Stimulated activated CD4-positive, alpha-beta T cell treated with anti-CD3 and anti-CD28 coated beads, Interleukin-4, amount 100 ng/mL, for 4 hours (primary cell): Measurements from ENCODE around the gene ATG7.
"Not testable (repeated sequence)": the region's sequence is repeated elsewhere in the genome, so short reads cannot be mapped to it uniquely, and the experiment has no call there.

Source experiments
- DNase-seq, 2 experiments: peaks; one replicate each; pipeline ENCODE4 v3.0.0-alpha.2; 2020

ATG7 gene

DNA sequence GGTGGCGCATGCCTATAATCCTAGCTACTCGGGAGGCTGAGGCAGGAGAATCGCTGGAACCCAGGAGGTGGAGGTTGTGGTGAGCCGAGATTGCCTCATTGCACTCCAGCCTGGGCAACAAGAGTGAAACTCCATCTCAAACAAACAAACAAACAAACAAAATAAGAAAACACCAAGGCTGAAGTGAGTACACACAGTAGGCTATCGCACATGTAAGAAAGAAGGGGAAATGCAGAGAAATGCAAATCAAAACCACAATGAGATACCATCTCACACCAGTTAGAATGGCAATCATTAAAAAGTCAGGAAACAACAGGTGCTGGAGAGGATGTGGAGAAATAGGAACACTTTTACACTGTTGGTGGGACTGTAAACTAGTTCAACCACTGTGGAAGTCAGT lies 322.8 kb downstream of the ATG7 start:
- DNase-seq: not testable (repeated sequence)

DNA sequence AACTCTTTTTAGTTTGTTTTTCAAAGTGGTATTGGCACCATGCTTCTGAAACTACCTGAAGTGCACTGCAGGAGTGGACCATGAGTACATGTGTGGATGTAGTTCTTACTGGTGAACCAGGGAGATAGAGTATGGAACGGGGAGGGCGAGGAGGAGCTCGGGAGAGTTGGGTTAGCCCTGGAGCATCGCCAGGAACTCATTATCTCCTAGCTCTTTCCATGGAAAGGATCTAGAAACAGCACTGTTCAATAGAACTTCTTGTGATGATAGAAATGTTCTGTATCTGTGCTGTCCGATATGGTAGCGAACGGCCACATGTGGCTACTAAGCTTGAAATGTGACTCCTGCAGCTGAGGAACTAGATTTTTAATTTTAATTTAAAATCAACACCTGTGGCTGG lies 324.2 kb downstream of the ATG7 start:
- no peak for DNase-seq

DNA sequence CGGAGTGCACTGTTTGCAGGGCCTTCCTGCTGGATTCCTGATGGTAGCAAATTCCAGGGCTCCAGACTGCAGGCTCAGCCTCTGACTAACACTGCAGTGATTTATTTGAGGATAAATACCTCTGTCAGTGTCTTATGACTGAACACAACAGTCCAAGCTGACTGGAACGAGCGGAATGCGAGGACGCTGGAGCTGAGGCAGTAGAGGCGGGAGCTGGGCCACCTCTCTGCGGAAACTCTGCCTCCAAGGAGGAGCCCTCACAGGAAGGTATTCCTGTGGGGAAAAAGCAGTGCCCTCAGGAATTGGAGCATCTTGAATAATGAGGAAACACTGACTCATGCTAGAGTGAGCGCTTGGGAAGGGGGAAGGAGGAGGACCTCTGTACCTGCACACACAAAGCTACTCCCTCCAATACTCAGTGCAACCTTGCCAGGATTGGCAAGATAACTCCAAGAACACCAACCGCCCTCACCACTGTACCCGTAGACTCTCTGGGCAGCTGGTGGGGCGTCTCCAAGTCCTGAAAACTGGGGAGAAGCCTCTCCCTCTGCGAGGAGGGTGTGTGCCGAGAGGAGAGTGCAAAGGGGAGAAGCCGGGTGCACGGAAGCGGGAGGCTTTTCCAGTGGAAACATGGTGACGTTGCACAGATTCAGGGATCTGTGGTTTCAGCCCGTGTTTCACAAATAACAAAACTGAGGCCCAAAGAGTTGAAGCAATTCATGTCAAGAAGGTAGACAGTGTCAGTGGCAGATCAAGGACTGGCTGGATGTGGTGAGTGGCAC lies 328.5 kb downstream of the ATG7 start:
- DNase-seq: no peak

DNA sequence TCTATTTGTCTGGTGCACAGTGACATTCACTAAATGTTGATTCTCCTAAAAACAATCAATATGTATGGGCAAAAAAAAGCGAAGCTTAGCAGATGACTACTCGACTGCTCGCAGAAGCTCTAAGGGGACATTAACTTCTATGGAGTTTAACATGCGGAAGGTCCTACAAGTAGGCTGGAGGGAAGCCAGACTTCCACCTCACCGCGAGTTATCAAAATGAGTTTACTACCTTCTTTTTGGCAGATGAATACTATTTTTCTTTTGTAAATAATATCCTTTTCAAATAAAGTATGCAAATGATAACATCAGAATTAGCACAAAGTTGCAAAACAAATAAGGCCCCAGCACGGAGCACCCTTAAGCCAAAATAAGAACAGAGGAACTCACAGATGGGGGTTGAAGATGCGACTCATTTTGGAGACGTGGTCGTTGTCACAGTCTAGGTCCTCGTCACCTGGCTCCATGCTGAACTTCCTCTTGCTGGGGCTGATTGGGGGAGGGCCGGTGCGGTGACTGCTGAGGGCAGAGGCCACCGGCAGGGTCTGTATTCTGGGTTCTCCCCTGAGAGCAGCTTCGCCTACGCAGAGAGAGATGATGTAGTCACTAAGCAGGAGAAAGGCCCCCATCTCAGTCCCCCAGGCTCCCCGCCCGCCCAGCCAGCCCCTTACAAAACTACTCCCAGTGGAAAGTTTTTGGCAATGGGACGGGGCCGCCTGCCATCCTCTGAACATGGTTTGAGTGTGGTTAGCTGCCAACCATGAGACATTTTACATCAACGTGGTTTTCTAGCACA lies 329.4 kb downstream of the ATG7 start:
- DNase-seq: no peak

DNA sequence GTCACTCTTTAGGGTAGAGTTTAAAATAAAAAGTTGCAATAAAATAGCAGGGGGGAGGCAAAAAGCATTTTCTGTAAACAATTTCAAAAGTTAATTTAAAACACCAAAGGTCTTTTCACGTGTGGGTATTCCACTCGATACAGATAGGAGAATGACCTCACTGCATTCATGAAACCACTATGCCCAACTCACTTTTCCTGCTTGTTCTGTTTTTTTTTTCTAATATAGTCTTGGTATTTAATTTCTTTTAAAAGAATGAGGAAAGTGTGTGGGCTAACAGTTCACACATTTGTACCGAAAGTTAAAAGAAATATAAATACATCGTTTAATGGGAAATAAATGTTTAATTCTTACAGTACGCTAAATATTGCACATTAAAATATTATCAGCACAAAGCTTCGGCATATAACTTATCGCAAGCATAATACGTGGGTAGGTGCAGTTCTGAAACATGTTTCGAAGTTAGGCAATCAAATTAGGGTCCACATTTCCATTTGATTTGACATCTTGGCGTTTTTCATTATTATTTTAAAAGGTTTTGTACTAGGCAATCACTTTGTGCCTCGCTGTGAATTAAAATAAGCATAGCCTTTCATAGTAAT lies 330.1 kb downstream of the ATG7 start:
- DNase-seq: no peak

DNA sequence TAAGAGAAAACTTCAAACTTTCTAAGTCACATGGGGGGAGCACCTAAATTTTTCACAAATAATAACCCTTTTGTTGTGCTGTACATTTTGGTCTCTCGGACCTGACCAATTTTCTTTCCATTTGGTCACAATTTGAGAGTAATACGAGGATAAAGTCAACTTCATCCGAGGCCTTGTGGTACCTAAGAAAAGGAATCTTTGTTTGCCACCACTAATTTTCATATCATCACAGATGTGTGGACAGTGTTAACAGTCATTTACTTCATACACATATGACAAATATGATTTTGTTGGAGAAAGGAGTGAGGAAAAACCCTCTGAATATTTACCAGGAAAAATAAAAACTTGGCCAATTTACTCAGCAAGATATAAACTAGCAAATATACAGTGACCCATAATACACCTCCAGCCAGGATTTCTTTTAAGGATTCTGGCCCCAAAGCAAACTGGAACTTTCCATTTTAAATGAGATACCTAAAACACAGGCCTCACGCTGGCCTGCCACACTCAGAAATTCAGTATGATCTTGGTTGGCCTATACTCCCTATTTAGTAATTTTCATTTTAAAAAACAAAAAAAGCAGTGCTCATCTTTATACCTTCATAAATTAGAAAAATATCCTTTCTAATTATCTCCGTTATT lies 330.8 kb downstream of the ATG7 start:
- DNase-seq: no peak

DNA sequence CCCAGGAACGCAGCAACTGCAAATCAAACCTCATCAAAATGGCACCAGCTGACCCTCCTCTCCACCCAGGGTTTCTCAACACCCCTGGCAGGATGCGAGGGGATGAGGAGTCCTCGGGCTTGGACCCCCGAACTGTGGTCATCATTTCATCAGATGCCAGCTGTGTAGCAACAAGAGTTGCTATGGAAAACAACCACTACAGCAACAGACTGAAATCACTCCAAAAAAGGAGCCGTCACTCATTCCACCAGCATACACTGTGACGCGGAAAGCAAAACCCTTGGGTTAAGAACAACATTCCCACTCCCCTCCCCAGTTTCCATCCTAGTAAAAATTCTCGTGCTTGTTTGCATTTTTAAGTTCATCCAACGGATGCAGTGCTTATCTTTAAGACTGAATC lies 331.4 kb downstream of the ATG7 start:
- no peak for DNase-seq

DNA sequence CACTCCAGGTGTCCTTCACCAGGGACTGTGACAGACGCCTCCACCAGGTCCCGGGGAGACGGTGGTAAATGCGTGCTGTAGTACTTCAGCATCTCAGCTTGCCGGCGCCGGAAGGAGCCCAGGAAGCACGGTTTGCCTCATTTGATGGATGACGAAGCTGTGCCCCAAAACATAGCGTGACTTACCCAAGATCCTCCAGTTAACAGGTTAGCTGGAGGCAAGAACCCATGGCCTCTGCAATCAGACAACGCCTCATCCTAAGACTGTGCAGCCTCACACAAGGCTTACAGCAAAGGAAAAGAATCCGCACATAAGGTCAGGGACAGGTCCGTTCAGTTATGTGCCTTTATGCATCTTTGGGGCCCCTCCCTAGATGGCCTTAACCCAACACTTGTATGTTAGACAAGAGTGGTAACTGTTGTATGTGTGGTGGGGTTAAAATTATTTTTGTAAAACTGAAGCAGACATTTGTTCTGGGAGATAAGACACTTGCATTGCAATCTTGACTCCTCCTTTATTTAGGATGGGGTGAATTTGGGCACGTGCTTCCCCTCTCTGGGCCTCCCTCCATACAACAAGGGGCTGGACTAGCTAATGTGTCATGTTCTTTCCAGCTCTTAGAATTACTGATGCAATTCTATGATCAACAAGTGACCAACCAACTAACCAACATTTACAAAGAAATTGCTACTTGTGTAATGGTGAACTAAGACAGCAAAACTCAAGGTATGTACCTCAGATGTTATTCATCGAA lies 332.1 kb downstream of the ATG7 start:
- DNase-seq: no peak

DNA sequence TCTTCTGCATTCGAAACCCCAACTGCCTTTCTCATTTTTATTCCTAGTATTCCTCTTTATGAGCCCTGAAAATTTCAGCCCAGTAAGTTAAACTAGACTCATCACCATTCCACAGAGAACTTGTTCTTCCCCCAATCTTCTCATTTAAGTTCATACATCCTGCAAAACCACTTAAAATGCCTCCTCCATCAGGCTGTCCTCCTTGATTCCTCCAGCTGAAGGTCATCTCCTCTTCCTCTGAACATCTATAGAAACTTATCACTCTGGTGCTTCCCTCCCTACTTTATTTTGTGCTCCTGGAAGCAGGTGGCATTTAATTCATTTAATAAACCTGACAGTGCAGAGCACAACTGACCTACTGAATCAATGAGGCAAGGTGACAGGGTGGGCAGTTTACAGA lies 333.2 kb downstream of the ATG7 start:
- DNase-seq: no peak

DNA sequence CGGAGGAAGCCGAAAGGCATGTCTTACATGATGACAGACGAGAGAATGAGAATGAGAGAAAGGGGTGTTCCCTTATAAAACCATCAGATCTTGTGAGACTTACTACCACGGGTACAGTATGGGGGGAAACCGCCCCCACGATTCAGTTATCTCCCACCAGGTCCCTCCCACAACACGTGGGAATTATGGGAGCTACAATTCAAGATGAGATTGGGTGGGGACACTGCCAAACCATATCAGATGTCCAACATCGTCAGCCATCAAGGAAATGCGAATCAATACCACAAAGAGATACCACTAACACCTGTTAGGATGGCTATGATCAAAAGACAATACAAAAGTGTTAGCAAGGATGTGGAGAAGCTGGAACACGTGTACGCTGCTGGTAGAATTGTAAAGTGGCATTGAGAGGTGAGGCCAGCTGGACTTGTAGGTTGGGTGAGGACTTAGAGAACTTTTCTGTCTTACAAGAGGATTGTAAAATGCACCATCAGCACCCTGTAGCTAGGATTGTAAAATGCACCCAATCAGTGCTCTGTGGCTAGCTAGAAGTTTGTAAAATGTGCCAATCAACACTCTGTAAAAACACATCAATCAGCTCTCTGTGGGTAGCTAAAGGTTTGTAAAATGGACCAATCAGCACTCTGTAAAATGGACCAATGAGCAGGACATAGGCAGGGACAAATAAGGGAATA lies 334.0 kb downstream of the ATG7 start:
- DNase-seq: no peak

DNA sequence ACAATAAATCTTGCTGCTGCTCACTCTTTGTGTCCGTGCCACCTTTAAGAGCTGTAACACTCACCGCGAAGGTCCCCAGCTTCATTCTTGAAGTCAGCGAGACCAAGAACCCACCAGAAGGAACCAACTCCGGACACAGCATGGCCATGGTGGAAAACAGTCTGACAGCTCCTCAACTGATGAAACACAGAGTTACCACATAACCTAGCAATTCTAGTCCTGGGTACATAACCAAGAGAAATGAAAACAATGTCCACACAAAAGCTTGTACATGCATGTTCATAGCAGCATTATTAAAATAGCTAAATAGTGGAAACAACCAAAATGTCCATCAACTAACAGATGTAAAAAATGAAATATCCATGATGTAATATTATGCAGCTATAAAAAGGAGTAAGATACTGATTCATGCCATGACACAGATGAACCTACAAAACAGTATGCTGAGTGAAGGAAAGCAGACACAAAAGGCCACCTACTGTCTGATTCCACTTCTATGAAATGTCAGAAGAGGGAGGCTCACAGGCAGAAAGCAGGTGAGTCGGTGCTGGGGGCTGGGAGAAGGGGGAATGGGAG lies 334.8 kb downstream of the ATG7 start:
- no peak for DNase-seq
